Keratinocyte (primary cell): ENCODE results near the gene FGD1. TPM values are rescaled to one million over a fixed set of nuclear protein-coding genes. Genes with fewer than 3 reads are reported as not detected.
"Not testable (repeated sequence)": the region's sequence is repeated elsewhere in the genome, so short reads cannot be mapped to it uniquely, and the experiment has no call there.

Source experiments
- DNase-seq: peaks from one replicate; pipeline ENCODE4 v3.0.0-alpha.2; 2011; ENCODE audit warnings: low read depth, missing footprints, low spot score
- FAIRE-seq: peaks from 2 replicates; lab custom pipeline; 2011; peaks lifted over from hg19 to GRCh38; lab: Jason Lieb, UNC
- H2AFZ ChIP-seq: 2 replicates; pipeline ENCODE4 v1.6.0; 2012; ENCODE audit warnings: low read length, control low read depth, inconsistent platforms; ENCODE audit not compliant: control insufficient read depth
- H3K27ac ChIP-seq: 2 replicates; pipeline ENCODE4 v1.5.1; 2011; ENCODE audit warnings: low read length; ENCODE audit not compliant: control insufficient read depth, insufficient read depth
- H3K27me3 ChIP-seq: 3 replicates; pipeline ENCODE4 v1.6.0; 2011; ENCODE audit warnings: low read length; ENCODE audit not compliant: control insufficient read depth, insufficient read depth; ENCODE audit errors: extremely low read depth
- H3K36me3 ChIP-seq, 2 experiments: 2 replicates in 1 of 2; 3 replicates in 1 of 2; pipeline ENCODE4 v1.5.1; 2011; ENCODE audit warnings: low read length in 2 of 2, mild to moderate bottlenecking in 1 of 2; ENCODE audit not compliant: control insufficient read depth in 2 of 2, insufficient read depth in 2 of 2; ENCODE audit errors: extremely low read depth in 1 of 2
- H3K4me1 ChIP-seq: 3 replicates; pipeline ENCODE4 v1.5.1; 2011; ENCODE audit warnings: low read length; ENCODE audit not compliant: control insufficient read depth, insufficient read depth; ENCODE audit errors: extremely low read depth
- H3K4me2 ChIP-seq: 3 replicates; pipeline ENCODE4 v1.6.0; 2011; ENCODE audit warnings: low read depth, low read length; ENCODE audit not compliant: control insufficient read depth, insufficient read depth; ENCODE audit errors: extremely low read depth
- H3K4me3 ChIP-seq, 3 experiments: fragments of 200-600 bp in 1 of 3; sonication (generic) in 1 of 3; 2 replicates in 2 of 3; 3 replicates in 1 of 3; pipeline ENCODE4 v1.5.1; 2011 to 2016; ENCODE audit warnings: low read length in 3 of 3, mild to moderate bottlenecking in 3 of 3, control low read depth in 2 of 3, inconsistent platforms in 1 of 3, low read depth in 1 of 3, mixed read lengths in 1 of 3, mixed run types in 1 of 3, moderate library complexity in 1 of 3; ENCODE audit not compliant: control insufficient read depth in 2 of 3, insufficient read depth in 2 of 3; ENCODE audit errors: extremely low read depth in 1 of 3
- H3K79me2 ChIP-seq: 2 replicates; pipeline ENCODE4 v1.6.0; 2012; ENCODE audit warnings: low read length; ENCODE audit not compliant: control insufficient read depth, insufficient read depth
- H3K9ac ChIP-seq: 3 replicates; pipeline ENCODE4 v1.6.0; 2011; ENCODE audit warnings: low read length; ENCODE audit not compliant: control insufficient read depth, insufficient read depth; ENCODE audit errors: extremely low read depth
- H3K9me1 ChIP-seq: 3 replicates; pipeline ENCODE4 v1.6.0; 2011; ENCODE audit warnings: low read length; ENCODE audit not compliant: control insufficient read depth, insufficient read depth; ENCODE audit errors: extremely low read depth
- H3K9me3 ChIP-seq: 2 replicates; pipeline ENCODE4 v1.5.1; 2012; ENCODE audit warnings: low read depth, low read length; ENCODE audit not compliant: control insufficient read depth
- H4K20me1 ChIP-seq: 3 replicates; pipeline ENCODE4 v1.6.0; 2011; ENCODE audit warnings: low read length; ENCODE audit not compliant: control insufficient read depth, insufficient read depth; ENCODE audit errors: extremely low read depth
- CTCF ChIP-seq, 3 experiments: IDR thresholded peaks in 1 of 3; conservative IDR thresholded peaks in 1 of 3; optimal IDR thresholded peaks in 1 of 3; 2 replicates in 2 of 3; 3 replicates in 1 of 3; pipeline versions ENCODE3 to v1.5.1; 2011; ENCODE audit warnings: low read length in 3 of 3, mild to moderate bottlenecking in 3 of 3, moderate library complexity in 2 of 3, control low read depth in 1 of 3, inconsistent platforms in 1 of 3; ENCODE audit not compliant: insufficient read depth in 2 of 3; ENCODE audit errors: extremely low read depth in 1 of 3
- EZH2 ChIP-seq: IDR thresholded peaks from one replicate; pipeline ENCODE4 v1.6.1; 2012; ENCODE audit warnings: inconsistent platforms, mild to moderate bottlenecking, low read length, moderate library complexity
- dilution Hi-C: fragments of 300-500 bp; cut with MboI; formaldehyde crosslinking; loops from one replicate; pipeline ENCODE4 v1.7.0; 2020; ENCODE audit warnings: low sequenced_read_pairs; ENCODE audit not compliant: extremely low pct_ligation_motif_present
- polyA plus RNA-seq, 5 experiments: library from polyadenylated mRNA; depleted of rRNA in 3 of 5; stranded (reverse) in 3 of 5; stranded (forward) in 1 of 5; unstranded in 1 of 5; fragments of >200 nt; gene quantifications; 1 replicate in 1 of 5; 2 replicates in 3 of 5; 3 replicates in 1 of 5; pipeline versions ENCODE4 v1.2.1 to v1.2.3, GENCODE V29; 2011 to 2012; ENCODE audit warnings: missing spikeins in 2 of 5, low read depth in 1 of 5, low replicate concordance in 1 of 5

Gene FGD1
- polyA plus RNA-seq, 1 donor (not counting 4 experiments of a cell fraction or from before 2014, with no cell fraction given): 2.9 TPM

GRCh38 chrX:54492340-54492739 is 3.7 kb downstream of the FGD1 start:
- peaks cover 6% of the 10 kb centered on the region for H3K4me1 ChIP-seq
- no peaks in the 10 kb centered on the region for H3K9me1 ChIP-seq
- peak overlapping the region; percentile 54 for H3K27ac ChIP-seq
- dilution Hi-C loops: no loop called here
- H3K27me3 ChIP-seq: no peaks in the 10 kb centered on the region
- DNase-seq (peak; percentile 25), FAIRE-seq (no peak)
- H3K79me2 ChIP-seq: peaks cover 23% of the 10 kb centered on the region
- H3K9ac ChIP-seq: peak overlapping the region; percentile 22
- H4K20me1 ChIP-seq: no peaks in the 10 kb centered on the region
- peak overlapping the region in 1 of 3 experiments; percentile 35 for H3K4me3 ChIP-seq
- peak overlapping the region; percentile 46 for H2AFZ ChIP-seq
- H3K36me3 ChIP-seq: no peaks in the 10 kb centered on the region
- no peaks in the 10 kb centered on the region for H3K9me3 ChIP-seq
- peak overlapping the region; percentile 41 for H3K4me2 ChIP-seq
- no peak for TF ChIP-seq EZH2
- no peak for TF ChIP-seq CTCF (optimal IDR thresholded peaks at IDR 0.05 in 1 of 3, IDR thresholded peaks at IDR 0.05 in 1 of 3, conservative IDR thresholded peaks at IDR 0.05 in 1 of 3; ENCODE audit: extremely low read depth in 1 of 3, insufficient read depth in 2 of 3, low read length in 3 of 3)

- H3K4me1 ChIP-seq, H3K9ac ChIP-seq, H3K27ac ChIP-seq, H3K9me3 ChIP-seq, H2AFZ ChIP-seq, H4K20me1 ChIP-seq, H3K4me2 ChIP-seq, FAIRE-seq, H3K9me1 ChIP-seq, H3K27me3 ChIP-seq, H3K4me3 ChIP-seq, DNase-seq, H3K36me3 ChIP-seq, dilution Hi-C loops: not testable (repeated sequence)
- H3K79me2 ChIP-seq: peaks cover 22% of the 10 kb centered on the region
These were observed 6.2 kb downstream of the FGD1 start for GRCh38 chrX:54489819-54490218.

DNA sequence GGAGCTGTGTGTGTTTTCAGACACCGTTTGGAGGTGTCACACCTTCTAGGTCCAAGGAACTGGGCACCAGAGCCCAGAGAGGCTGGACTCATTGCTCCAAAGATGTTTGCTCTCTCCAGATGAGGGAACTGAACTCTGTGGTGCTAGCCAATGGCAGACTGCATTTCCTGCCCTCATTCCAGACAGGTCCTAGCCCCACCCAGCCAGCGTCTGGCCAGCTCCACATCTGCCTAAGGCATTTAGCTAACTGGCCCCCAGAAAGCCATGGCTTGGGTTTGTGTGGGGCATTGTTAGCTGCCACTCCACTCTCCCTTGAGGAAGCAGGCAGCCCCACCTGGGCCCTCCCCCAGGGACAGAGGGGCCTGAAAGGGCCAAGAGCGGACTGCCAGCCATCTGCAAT is 11.4 kb downstream of the FGD1 start:
- no peak overlapping the region for H2AFZ ChIP-seq
- no peaks in the 10 kb centered on the region for H3K27me3 ChIP-seq
- DNase-seq: no peak
- no peaks in the 10 kb centered on the region for H3K9me1 ChIP-seq
- H3K9me3 ChIP-seq: no peaks in the 10 kb centered on the region
- no peak for FAIRE-seq
- H3K4me2 ChIP-seq: no peak overlapping the region
- H3K4me1 ChIP-seq: peaks cover 12% of the 10 kb centered on the region
- H3K27ac ChIP-seq: no peak overlapping the region
- dilution Hi-C loops: no loop called here
- TF ChIP-seq CTCF (optimal IDR thresholded peaks at IDR 0.05 in 1 of 3, IDR thresholded peaks at IDR 0.05 in 1 of 3, conservative IDR thresholded peaks at IDR 0.05 in 1 of 3; ENCODE audit: extremely low read depth in 1 of 3, insufficient read depth in 2 of 3, low read length in 3 of 3): no peak
- no peak overlapping the region for H3K4me3 ChIP-seq
- H3K9ac ChIP-seq: no peak overlapping the region
- H4K20me1 ChIP-seq: no peaks in the 10 kb centered on the region
- H3K79me2 ChIP-seq: peaks cover 4% of the 10 kb centered on the region
- H3K36me3 ChIP-seq: no peaks in the 10 kb centered on the region
